Hepatocyte (in vitro differentiated cells): ENCODE data around the gene SMIM24. TPM values are rescaled to one million over a fixed set of nuclear protein-coding genes. Genes with fewer than 3 reads are reported as not detected.
A peak's percentile ranks its signal among the peaks of the same experiment; 100 is the strongest.
"Not testable (repeated sequence)": the region's sequence is repeated elsewhere in the genome, so short reads cannot be mapped to it uniquely, and the experiment has no call there.

Experiments used
- DNase-seq: peaks from one replicate; pipeline ENCODE4 v3.0.0-alpha.2; 2016; ENCODE audit warnings: low spot score
- H2AFZ ChIP-seq: fragments of 200-600 bp; sonication (generic); 2 replicates; pipeline ENCODE4 v1.6.0; 2016; ENCODE audit warnings: antibody characterized with exemption, mild to moderate bottlenecking
- H3K27ac ChIP-seq: fragments of 200-600 bp; sonication (generic); 2 replicates; pipeline ENCODE4 v1.5.1; 2016; ENCODE audit warnings: mild to moderate bottlenecking
- H3K27me3 ChIP-seq: fragments of 200-600 bp; sonication (generic); 2 replicates; pipeline ENCODE4 v1.6.1; 2016
- H3K36me3 ChIP-seq: fragments of 200-600 bp; sonication (generic); replicated peaks from 2 replicates; pipeline ENCODE4 v1.5.1; 2016; ENCODE audit warnings: low read depth; ENCODE audit not compliant: insufficient read depth
- H3K4me1 ChIP-seq: fragments of 200-600 bp; sonication (generic); 2 replicates; pipeline ENCODE4 v1.5.1; 2016; ENCODE audit warnings: mild to moderate bottlenecking, moderate library complexity; ENCODE audit not compliant: insufficient read depth
- H3K4me2 ChIP-seq: fragments of 200-600 bp; sonication (generic); 2 replicates; pipeline ENCODE4 v1.6.0; 2016
- H3K4me3 ChIP-seq: fragments of 200-600 bp; sonication (generic); 2 replicates; pipeline ENCODE4 v1.5.1; 2016; ENCODE audit warnings: mild to moderate bottlenecking
- H3K79me2 ChIP-seq: fragments of 200-600 bp; sonication (generic); 2 replicates; pipeline ENCODE4 v1.6.0; 2017; ENCODE audit warnings: mild to moderate bottlenecking
- H3K9me2 ChIP-seq: fragments of 200-600 bp; sonication (generic); replicated peaks from 2 replicates; pipeline ENCODE4 v1.6.0; 2017; ENCODE audit warnings: mild to moderate bottlenecking; ENCODE audit not compliant: insufficient read depth
- H3K9me3 ChIP-seq: fragments of 200-600 bp; sonication (generic); 2 replicates; pipeline ENCODE4 v1.5.1; 2016; ENCODE audit warnings: low read depth, mild to moderate bottlenecking
- H4K20me1 ChIP-seq: fragments of 200-600 bp; sonication (generic); 2 replicates; pipeline ENCODE4 v1.6.0; 2016; ENCODE audit warnings: mild to moderate bottlenecking; ENCODE audit not compliant: insufficient read depth, poor library complexity, severe bottlenecking
- CTCF ChIP-seq: fragments of 200-600 bp; sonication (generic); IDR thresholded peaks from 2 replicates; pipeline ENCODE4 v1.5.1; 2016; ENCODE audit warnings: antibody characterized with exemption, mild to moderate bottlenecking; ENCODE audit not compliant: poor library complexity
- EZH2 ChIP-seq: fragments of 200-600 bp; sonication (generic); IDR thresholded peaks from 2 replicates; pipeline ENCODE4 v1.6.1; 2016; ENCODE audit warnings: antibody characterized with exemption, mild to moderate bottlenecking, borderline replicate concordance
- EZH2phosphoT487 ChIP-seq: fragments of 200-600 bp; sonication (generic); IDR thresholded peaks from one replicate; pipeline ENCODE4 v1.6.1; 2018; ENCODE audit warnings: antibody characterized with exemption, mild to moderate bottlenecking, low read depth, moderate library complexity; ENCODE audit not compliant: unreplicated experiment, severe bottlenecking
- WGBS: methylation state at CpG from one replicate; pipeline ENCODE4 v1.1.6; 2016; ENCODE audit warnings: low lambda C conversion rate; ENCODE audit errors: missing lambda C conversion rate; 5-methylcytosine and 5-hydroxymethylcytosine counted together
- polyA plus RNA-seq: library from polyadenylated mRNA; unstranded; fragments of >200 nt; fragmentation: Nextera tagmentation; extraction: Ambion mirVana; gene quantifications from 2 replicates; pipeline ENCODE4 v1.2.1, GENCODE V29; 2016
- total RNA-seq: library from RNA; depleted of rRNA; stranded (reverse); fragments of >200 nt; gene quantifications from 2 replicates; pipeline ENCODE4 v1.2.3, GENCODE V29; 2014

Gene SMIM24
- total and polyA plus RNA-seq, 2 experiments from 2014 or later: 81.2 to 151 TPM

- no peaks in the 10 kb centered on the region for H3K9me3 ChIP-seq
- H3K27me3 ChIP-seq: no peaks in the 10 kb centered on the region
- no peak for DNase-seq
- H3K4me3 ChIP-seq: no peak overlapping the region
- peaks cover 9% of the 10 kb centered on the region for H3K4me1 ChIP-seq
- H3K4me2 ChIP-seq: no peak overlapping the region
- H4K20me1 ChIP-seq: no peaks in the 10 kb centered on the region
- no peaks in the 10 kb centered on the region for H3K79me2 ChIP-seq
- 93% methylated on average over 24 of the region's 28 CpGs for WGBS
- no peaks in the 10 kb centered on the region for H3K9me2 ChIP-seq
- TF ChIP-seq EZH2phosphoT487: no peak
- no peak for TF ChIP-seq EZH2
- TF ChIP-seq CTCF: no peak
- no peaks in the 10 kb centered on the region for H3K36me3 ChIP-seq
- H3K27ac ChIP-seq: no peak overlapping the region
- H2AFZ ChIP-seq: no peak overlapping the region
Observed at GRCh38 chr19:3448616-3449334, 31.6 kb downstream of the SMIM24 start.

- H3K79me2 ChIP-seq, H3K36me3 ChIP-seq, H3K9me2 ChIP-seq, H3K9me3 ChIP-seq, H3K27ac ChIP-seq, H4K20me1 ChIP-seq, H3K4me3 ChIP-seq, H3K27me3 ChIP-seq, H3K4me1 ChIP-seq, H3K4me2 ChIP-seq, DNase-seq, H2AFZ ChIP-seq: not testable (repeated sequence)
- WGBS: 93% methylated on average over 4 of the region's 4 CpGs
Observed at GRCh38 chr19:3446657-3447056, 33.7 kb downstream of the SMIM24 start.

GRCh38 chr19:3444695-3445234, 35.6 kb downstream of the SMIM24 start:
- H3K27ac ChIP-seq: no peak overlapping the region
- H3K9me2 ChIP-seq: no peaks in the 10 kb centered on the region
- no peak overlapping the region for H2AFZ ChIP-seq
- no peak overlapping the region for H3K4me3 ChIP-seq
- no peaks in the 10 kb centered on the region for H3K36me3 ChIP-seq
- H3K4me2 ChIP-seq: no peak overlapping the region
- no peaks in the 10 kb centered on the region for H4K20me1 ChIP-seq
- DNase-seq: no peak
- H3K27me3 ChIP-seq: no peaks in the 10 kb centered on the region
- WGBS: 76% methylated on average over 24 of the region's 24 CpGs
- no peaks in the 10 kb centered on the region for H3K79me2 ChIP-seq
- TF ChIP-seq EZH2 (no peak), EZH2phosphoT487 (no peak), CTCF (no peak)
- H3K4me1 ChIP-seq: peaks cover 5% of the 10 kb centered on the region
- H3K9me3 ChIP-seq: no peaks in the 10 kb centered on the region

- Histone ChIP-seq H3K36me3 (no peaks in the 10 kb centered on the region), H4K20me1 (no peaks in the 10 kb centered on the region), H3K79me2 (no peaks in the 10 kb centered on the region), H2AFZ (no peak overlapping the region), H3K4me1 (peaks cover 5% of the 10 kb centered on the region), H3K9me2 (no peaks in the 10 kb centered on the region), H3K9me3 (no peaks in the 10 kb centered on the region), H3K27me3 (no peaks in the 10 kb centered on the region), H3K4me3 (no peak overlapping the region), H3K27ac (peak overlapping the region; percentile 43), H3K4me2 (no peak overlapping the region)
- 39% methylated on average over 32 of the region's 33 CpGs for WGBS
- TF ChIP-seq CTCF (no peak), EZH2phosphoT487 (no peak), EZH2 (no peak)
- peak; percentile 63 for DNase-seq
Observed at GRCh38 chr19:3443840-3444694, 36.3 kb downstream of the SMIM24 start.
